ENCODE measurements around the gene GMPPA.

DNA sequence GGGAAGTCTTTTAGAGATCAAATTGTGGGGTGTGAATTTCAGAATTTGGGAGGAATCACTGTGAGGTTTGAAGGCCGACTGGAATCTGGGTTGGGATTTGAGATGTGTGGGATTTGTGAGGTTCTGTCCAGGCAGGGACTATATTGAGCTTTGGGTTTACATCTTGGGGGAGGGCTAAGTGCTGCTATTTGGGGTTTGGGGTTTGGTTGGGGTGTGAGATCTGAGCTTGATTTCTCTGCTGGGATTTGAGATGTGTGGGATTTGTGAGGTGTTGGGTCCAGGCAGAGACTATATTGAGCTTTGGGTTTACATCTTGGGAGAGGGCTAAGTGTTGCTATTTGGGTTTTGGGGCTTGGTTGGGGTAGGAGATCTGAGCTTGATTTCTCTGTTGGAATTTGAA, 864 bp downstream of the GMPPA start:
- TF ChIP-seq, protein P1, sequence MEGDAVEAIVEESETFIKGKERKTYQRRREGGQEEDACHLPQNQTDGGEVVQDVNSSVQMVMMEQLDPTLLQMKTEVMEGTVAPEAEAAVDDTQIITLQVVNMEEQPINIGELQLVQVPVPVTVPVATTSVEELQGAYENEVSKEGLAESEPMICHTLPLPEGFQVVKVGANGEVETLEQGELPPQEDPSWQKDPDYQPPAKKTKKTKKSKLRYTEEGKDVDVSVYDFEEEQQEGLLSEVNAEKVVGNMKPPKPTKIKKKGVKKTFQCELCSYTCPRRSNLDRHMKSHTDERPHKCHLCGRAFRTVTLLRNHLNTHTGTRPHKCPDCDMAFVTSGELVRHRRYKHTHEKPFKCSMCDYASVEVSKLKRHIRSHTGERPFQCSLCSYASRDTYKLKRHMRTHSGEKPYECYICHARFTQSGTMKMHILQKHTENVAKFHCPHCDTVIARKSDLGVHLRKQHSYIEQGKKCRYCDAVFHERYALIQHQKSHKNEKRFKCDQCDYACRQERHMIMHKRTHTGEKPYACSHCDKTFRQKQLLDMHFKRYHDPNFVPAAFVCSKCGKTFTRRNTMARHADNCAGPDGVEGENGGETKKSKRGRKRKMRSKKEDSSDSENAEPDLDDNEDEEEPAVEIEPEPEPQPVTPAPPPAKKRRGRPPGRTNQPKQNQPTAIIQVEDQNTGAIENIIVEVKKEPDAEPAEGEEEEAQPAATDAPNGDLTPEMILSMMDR (IDR thresholded peaks at IDR 0.05) = no peak
- TF ChIP-seq POLR2A (IDR thresholded peaks at IDR 0.05) = no peak
